ENCODE measurements around the gene CPLX1. TPM values are rescaled to one million over a fixed set of nuclear protein-coding genes. Genes with fewer than 3 reads are reported as not detected.

Gene CPLX1
- total RNA-seq, 1 experiment from 2014 or later = 14.5 TPM

- ChIA-PET CTCF (no interaction called here), RAD21 (ENCODE audit: low non-redundant PET in 1 of 2, low total read pairs in 2 of 2, uncharacterized antibody in 2 of 2, unreplicated experiment in 2 of 2) (no interaction called here), POLR2A (no interaction called here)
- H3K79me2 ChIP-seq (ENCODE audit: insufficient read depth, low read length) = no peaks in the 10 kb centered on the region
- no peaks in the 10 kb centered on the region for H4K20me1 ChIP-seq (ENCODE audit: insufficient read depth)
- no peak for TF ChIP-seq ATF3 (IDR thresholded peaks at IDR 0.05)
- no peak for TF ChIP-seq EZH2 (IDR thresholded peaks at IDR 0.05)
- TF ChIP-seq CEBPB (IDR thresholded peaks at IDR 0.05; ENCODE audit: low read depth) = no peak
- TF ChIP-seq, protein P1, sequence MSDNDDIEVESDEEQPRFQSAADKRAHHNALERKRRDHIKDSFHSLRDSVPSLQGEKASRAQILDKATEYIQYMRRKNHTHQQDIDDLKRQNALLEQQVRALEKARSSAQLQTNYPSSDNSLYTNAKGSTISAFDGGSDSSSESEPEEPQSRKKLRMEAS (IDR thresholded peaks at IDR 0.05) = no peak
- TF ChIP-seq CTCF (IDR thresholded peaks at IDR 0.05 in 2 of 3, conservative IDR thresholded peaks at IDR 0.05 in 1 of 3; ENCODE audit: borderline replicate concordance in 1 of 3, insufficient read depth in 1 of 3, low read depth in 2 of 3, low read length in 2 of 3) = no peak
- no peak for TF ChIP-seq YY1 (IDR thresholded peaks at IDR 0.05; ENCODE audit: extremely low read depth, insufficient replicate concordance, low read depth, low read length)
- TF ChIP-seq SRF (IDR thresholded peaks at IDR 0.05; ENCODE audit: low read depth) = no peak
- TF ChIP-seq ZFX (IDR thresholded peaks at IDR 0.05) = no peak
- no peak for TF ChIP-seq SIN3A (IDR thresholded peaks at IDR 0.05; ENCODE audit: low read depth)
- no peak for TF ChIP-seq FOSL1 (IDR thresholded peaks at IDR 0.05; ENCODE audit: low read depth)
- TF ChIP-seq EGR1 (IDR thresholded peaks at IDR 0.05; ENCODE audit: low read depth) = no peak
- TF ChIP-seq, protein P2, sequence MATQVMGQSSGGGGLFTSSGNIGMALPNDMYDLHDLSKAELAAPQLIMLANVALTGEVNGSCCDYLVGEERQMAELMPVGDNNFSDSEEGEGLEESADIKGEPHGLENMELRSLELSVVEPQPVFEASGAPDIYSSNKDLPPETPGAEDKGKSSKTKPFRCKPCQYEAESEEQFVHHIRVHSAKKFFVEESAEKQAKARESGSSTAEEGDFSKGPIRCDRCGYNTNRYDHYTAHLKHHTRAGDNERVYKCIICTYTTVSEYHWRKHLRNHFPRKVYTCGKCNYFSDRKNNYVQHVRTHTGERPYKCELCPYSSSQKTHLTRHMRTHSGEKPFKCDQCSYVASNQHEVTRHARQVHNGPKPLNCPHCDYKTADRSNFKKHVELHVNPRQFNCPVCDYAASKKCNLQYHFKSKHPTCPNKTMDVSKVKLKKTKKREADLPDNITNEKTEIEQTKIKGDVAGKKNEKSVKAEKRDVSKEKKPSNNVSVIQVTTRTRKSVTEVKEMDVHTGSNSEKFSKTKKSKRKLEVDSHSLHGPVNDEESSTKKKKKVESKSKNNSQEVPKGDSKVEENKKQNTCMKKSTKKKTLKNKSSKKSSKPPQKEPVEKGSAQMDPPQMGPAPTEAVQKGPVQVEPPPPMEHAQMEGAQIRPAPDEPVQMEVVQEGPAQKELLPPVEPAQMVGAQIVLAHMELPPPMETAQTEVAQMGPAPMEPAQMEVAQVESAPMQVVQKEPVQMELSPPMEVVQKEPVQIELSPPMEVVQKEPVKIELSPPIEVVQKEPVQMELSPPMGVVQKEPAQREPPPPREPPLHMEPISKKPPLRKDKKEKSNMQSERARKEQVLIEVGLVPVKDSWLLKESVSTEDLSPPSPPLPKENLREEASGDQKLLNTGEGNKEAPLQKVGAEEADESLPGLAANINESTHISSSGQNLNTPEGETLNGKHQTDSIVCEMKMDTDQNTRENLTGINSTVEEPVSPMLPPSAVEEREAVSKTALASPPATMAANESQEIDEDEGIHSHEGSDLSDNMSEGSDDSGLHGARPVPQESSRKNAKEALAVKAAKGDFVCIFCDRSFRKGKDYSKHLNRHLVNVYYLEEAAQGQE (IDR thresholded peaks at IDR 0.05; ENCODE audit: low read depth) = no peak
- TF ChIP-seq POLR2A (IDR thresholded peaks at IDR 0.05; ENCODE audit: borderline replicate concordance, extremely low read depth, insufficient read depth, insufficient read length) = no peak
- TF ChIP-seq EZH2phosphoT487 (IDR thresholded peaks at IDR 0.05; ENCODE audit: borderline replicate concordance) = no peak
- TF ChIP-seq RAD21 (IDR thresholded peaks at IDR 0.05; ENCODE audit: low read depth) = no peak
- no peak for TF ChIP-seq ZBTB33 (IDR thresholded peaks at IDR 0.05; ENCODE audit: extremely low read depth, insufficient replicate concordance, low read length)
- no peak for TF ChIP-seq ZNF274 (IDR thresholded peaks at IDR 0.05; ENCODE audit: low read depth, low read length)
- TF ChIP-seq CBX3 (IDR thresholded peaks at IDR 0.05; ENCODE audit: low read depth) = no peak
- H3K4me1 ChIP-seq (ENCODE audit: control insufficient read depth in 1 of 2, insufficient read depth in 2 of 2, low read length in 2 of 2) = 0 out of 4 replicates have a peak, but pooled peaks cover 0 to 3% of the 10 kb centered on the region in 2 experiments
- H3K36me3 ChIP-seq (ENCODE audit: control insufficient read depth in 1 of 2, insufficient read depth in 2 of 2, low read length in 2 of 2) = no peaks in the 10 kb centered on the region
- H3K9ac ChIP-seq (ENCODE audit: low read length) = no peak overlapping the region
- H3K4me2 ChIP-seq (ENCODE audit: low read length) = no peak overlapping the region
- no peak overlapping the region for H3K27ac ChIP-seq (ENCODE audit: low read depth, low read length)
- intact Hi-C loops (cut with micrococcal nuclease) = no loop called here
- no peaks in the 10 kb centered on the region for H3K27me3 ChIP-seq (ENCODE audit: insufficient read depth, low read length)
- DNase-seq (ENCODE audit: low read depth, low spot score) = no peak
- H3K4me3 ChIP-seq (replicated peaks in 1 of 2; ENCODE audit: low read depth in 1 of 2, low read length in 2 of 2) = no peak overlapping the region
- no TSS peak for BruUV-seq (replicated peaks)
- peaks cover 0 to 10% of the 10 kb centered on the region in 2 experiments; a peak in 1 of 4 replicates for H3K9me3 ChIP-seq (ENCODE audit: control insufficient read depth in 1 of 2, insufficient read depth in 1 of 2, low read depth in 1 of 2, low read length in 2 of 2)
- no peak for ATAC-seq
- H3K9me2 ChIP-seq (ENCODE audit: insufficient read depth) = no peaks in the 10 kb centered on the region
- no peak overlapping the region for H2AFZ ChIP-seq (ENCODE audit: low read depth, low read length, poor library complexity, severe bottlenecking)
These were observed 7.2 kb upstream of the CPLX1 start for GRCh38 chr4:833156-833555.
